ENCODE measurements around the gene NF1.

GRCh38 chr17:31320791-31321190 is 226.0 kb downstream of the NF1 start:
- no peak for TF ChIP-seq CTCF (IDR thresholded peaks at IDR 0.05)
- no peak for TF ChIP-seq POLR2A (IDR thresholded peaks at IDR 0.05)
- no peak for TF ChIP-seq POLR2AphosphoS5 (IDR thresholded peaks at IDR 0.05)

Data from prostate gland (tissue), 2 donors.